Measurements from ENCODE around the gene KRTAP3-3. TPM values are rescaled to one million over a fixed set of nuclear protein-coding genes. Genes with fewer than 3 reads are reported as not detected.

KRTAP3-3 gene
- total and polyA plus RNA-seq, 2 of the 8 experiments (the other 6 are each of a cell fraction or from before 2014, with no cell fraction given): not detected

- H3K14ac ChIP-seq (ENCODE audit: insufficient read length): no peak overlapping the region
- ChIA-PET POLR2A (ENCODE audit: partially characterized antibody) (interaction anchor here (0.9 kb wide), 1 partner anchor 11 kb away, joined by 4 read pairs; no protein-coding TSS in a partner anchor), CTCF (ENCODE audit: partially characterized antibody) (interaction anchor here (2.7 kb wide), 1 partner anchor 24 kb away, joined by 5 read pairs; no protein-coding TSS in a partner anchor)
- H3K23ac ChIP-seq (ENCODE audit: insufficient read length): no peak overlapping the region
- no peak overlapping the region for H4K91ac ChIP-seq (replicated peaks; ENCODE audit: insufficient read length, low read length)
- H3K56ac ChIP-seq (replicated peaks; ENCODE audit: insufficient read length, low read depth, low read length): no peak overlapping the region
- H2BK120ac ChIP-seq (replicated peaks; ENCODE audit: low read depth, low read length): no peak overlapping the region
- WGBS, 2 experiments (ENCODE audit: extremely low coverage in 1 of 2, insufficient coverage in 1 of 2, insufficient read length in 1 of 2, insufficient replicate concordance in 2 of 2, low coverage in 1 of 2, low lambda C conversion rate in 2 of 2, missing lambda C conversion rate in 1 of 2): 89% methylated on average over 8 of the region's 8 CpGs; no CpG with 5 or more reads in 1 of the 2 experiments
- H3K79me1 ChIP-seq (ENCODE audit: low read depth, low read length): no peaks in the 10 kb centered on the region
- DNase-seq (ENCODE audit: low read depth in 1 of 2, low spot score in 2 of 2) (no peak), FAIRE-seq (no peak)
- no peak overlapping the region for H2AK5ac ChIP-seq (ENCODE audit: low read depth, low read length)
- H2BK15ac ChIP-seq (ENCODE audit: low read length): no peak overlapping the region
- H3K27me3 ChIP-seq (replicated peaks in 1 of 4; ENCODE audit: control insufficient read depth in 3 of 4, extremely low read depth in 1 of 4, insufficient read depth in 3 of 4, low read length in 3 of 4): peaks cover 0 to 1% (median 0%) of the 10 kb centered on the region in 4 experiments; a peak in 1 of 7 replicates
- H3K36me3 ChIP-seq (ENCODE audit: control insufficient read depth in 2 of 4, insufficient read depth in 4 of 4, low read length in 3 of 4): no peaks in the 10 kb centered on the region
- H3K27ac ChIP-seq (ENCODE audit: low read depth, low read length): no peak overlapping the region
- H3K9ac ChIP-seq (replicated peaks in 1 of 4; ENCODE audit: extremely low read depth in 1 of 4, low read depth in 3 of 4, low read length in 3 of 4): no peak overlapping the region
- H2AFZ ChIP-seq (ENCODE audit: low read length): no peak overlapping the region
- H3K4me1 ChIP-seq (replicated peaks in 1 of 4; ENCODE audit: control insufficient read depth in 3 of 4, insufficient read depth in 4 of 4, low read length in 3 of 4): no peaks in the 10 kb centered on the region
- H3K4me3 ChIP-seq (ENCODE audit: extremely low read depth in 1 of 4, insufficient read depth in 2 of 4, low read depth in 3 of 4, low read length in 4 of 4): no peak overlapping the region
- H3K18ac ChIP-seq (ENCODE audit: extremely low read depth, low read length): no peak overlapping the region
- H2BK20ac ChIP-seq (ENCODE audit: low read length): no peak overlapping the region
- H3K23me2 ChIP-seq (ENCODE audit: low read depth, low read length): no peaks in the 10 kb centered on the region
- H4K20me1 ChIP-seq (replicated peaks in 1 of 2; ENCODE audit: control insufficient read depth in 1 of 2, insufficient read depth in 2 of 2, low read length in 2 of 2): no peaks in the 10 kb centered on the region
- no peak overlapping the region for H2BK5ac ChIP-seq (ENCODE audit: low read depth, low read length)
- no peaks in the 10 kb centered on the region; a peak in 1 of 4 replicates for H3K9me3 ChIP-seq (ENCODE audit: insufficient read depth in 2 of 2, low read depth in 1 of 2, low read length in 1 of 2)
- no peak overlapping the region for H4K5ac ChIP-seq (ENCODE audit: insufficient read length, low read depth, low read length)
- H4K8ac ChIP-seq (ENCODE audit: extremely low read depth, insufficient read depth, low read length): no peak overlapping the region
- no peaks in the 10 kb centered on the region for H3K79me2 ChIP-seq (ENCODE audit: control insufficient read depth in 1 of 2, insufficient read depth in 2 of 2, low read length in 2 of 2)
- H2BK12ac ChIP-seq (ENCODE audit: low read depth, low read length): no peak overlapping the region
- no peak overlapping the region for H3K4me2 ChIP-seq (ENCODE audit: insufficient read depth in 1 of 2, low read depth in 2 of 2, low read length in 2 of 2)
- no peak overlapping the region for H3K4ac ChIP-seq (replicated peaks; ENCODE audit: insufficient read length, low read depth, low read length)
- no peak for TF ChIP-seq SP2 (IDR thresholded peaks at IDR 0.05; ENCODE audit: low read length)
- no peak for TF ChIP-seq ASH2L (IDR thresholded peaks at IDR 0.05; ENCODE audit: low read length)
- TF ChIP-seq CREB1 (IDR thresholded peaks at IDR 0.05): no peak
- no peak for TF ChIP-seq ATF3 (IDR thresholded peaks at IDR 0.05; ENCODE audit: insufficient read depth, low read depth, low read length)
- no peak for TF ChIP-seq BCL11A (IDR thresholded peaks at IDR 0.05; ENCODE audit: low read depth in 2 of 2, low read length in 2 of 2)
- no peak for TF ChIP-seq SIN3A (conservative IDR thresholded peaks at IDR 0.05 in 1 of 2, IDR thresholded peaks at IDR 0.05 in 1 of 2; ENCODE audit: low read depth in 1 of 2, low read length in 2 of 2)
- no peak for TF ChIP-seq TCF12 (IDR thresholded peaks at IDR 0.05; ENCODE audit: low read depth, low read length)
- no peak for TF ChIP-seq TEAD4 (IDR thresholded peaks at IDR 0.05; ENCODE audit: low read depth, low read length)
- no peak for TF ChIP-seq MAFK (IDR thresholded peaks at IDR 0.05; ENCODE audit: low read depth, low read length)
- TF ChIP-seq PHF8 (conservative IDR thresholded peaks at IDR 0.05; ENCODE audit: low read depth, low read length): no peak
- TF ChIP-seq POLR2A (IDR thresholded peaks at IDR 0.05; ENCODE audit: control extremely low read depth in 1 of 2, low read depth in 2 of 2, low read length in 2 of 2): no peak
- no peak for TF ChIP-seq JUN (IDR thresholded peaks at IDR 0.05; ENCODE audit: low read depth, low read length)
- TF ChIP-seq GABPA (IDR thresholded peaks at IDR 0.05; ENCODE audit: borderline replicate concordance, insufficient read depth, low read length): no peak
- no peak for TF ChIP-seq NRF1 (IDR thresholded peaks at IDR 0.05; ENCODE audit: low read depth, low read length)
Observed at GRCh38 chr17:40986920-40987319, 7.0 kb downstream of the KRTAP3-3 start.
